Measurements from ENCODE around the gene OS9.

The OS9 gene

GRCh38 chr12:57753756-57754337 lies 59.9 kb downstream of the OS9 start:
- no peak for DNase-seq

GRCh38 chr12:57754411-57755193 lies 60.7 kb downstream of the OS9 start, which contains the start of gene MARCHF9:
Gene MARCHF9, plus strand, starts transcription at chr12:57755103. Its CDS starts 426 bp downstream, at chr12:57755529.
- DNase-seq = peak; percentile 43

GRCh38 chr12:57755194-57755453 lies 61.2 kb downstream of the OS9 start:
- no peak for DNase-seq

GRCh38 chr12:57755454-57756372 lies 61.8 kb downstream of the OS9 start:
- no peak for DNase-seq

- no peak for DNase-seq
These were observed 62.7 kb downstream of the OS9 start for GRCh38 chr12:57756406-57757341.

- no peak for DNase-seq
These were observed 63.8 kb downstream of the OS9 start for GRCh38 chr12:57757771-57758170.

- no peak for DNase-seq
These were observed 64.8 kb downstream of the OS9 start for GRCh38 chr12:57758552-57759359.

GRCh38 chr12:57759360-57759980 lies 65.5 kb downstream of the OS9 start:
- DNase-seq = no peak

- DNase-seq = no peak
These were observed 66.5 kb downstream of the OS9 start for GRCh38 chr12:57760347-57760982.

- no peak for DNase-seq
These were observed 67.6 kb downstream of the OS9 start for GRCh38 chr12:57761391-57761998.

- DNase-seq = no peak
These were observed 68.5 kb downstream of the OS9 start for GRCh38 chr12:57762463-57762862.

GRCh38 chr12:57763881-57764661 lies 70.1 kb downstream of the OS9 start:
- no peak for DNase-seq

GRCh38 chr12:57764662-57765002 lies 70.7 kb downstream of the OS9 start:
- DNase-seq = no peak

GRCh38 chr12:57765003-57765697 lies 71.2 kb downstream of the OS9 start:
- DNase-seq = peak; percentile 71

- peak; percentile 33 for DNase-seq
These were observed 71.9 kb downstream of the OS9 start for GRCh38 chr12:57765698-57766463.

GRCh38 chr12:57766464-57767304 lies 72.8 kb downstream of the OS9 start, which contains the start of gene CYP27B1:
Gene CYP27B1, minus strand, starts transcription at chr12:57767078. Its CDS starts 37 bp downstream, at chr12:57767041.
- peak; percentile 71 for DNase-seq

- DNase-seq = no peak
These were observed 73.4 kb downstream of the OS9 start for GRCh38 chr12:57767305-57767698.

Measured in EL (cell line).